ENCODE results near the gene FAM171A2. TPM values are rescaled to one million over a fixed set of nuclear protein-coding genes. Genes with fewer than 3 reads are reported as not detected.
A peak's percentile ranks its signal among the peaks of the same experiment; 100 is the strongest.

The FAM171A2 gene
- polyA plus RNA-seq, 2 of the 4 experiments (the other 2 are of a cell fraction): 1.8 to 3.9 TPM

- TF ChIP-seq MAX (IDR thresholded peaks at IDR 0.05) (peak; percentile 58; the same call in 1 of the 2 replicates), JUN (IDR thresholded peaks at IDR 0.05) (no peak)
- Histone ChIP-seq H3K9me3 (no peaks in the 10 kb centered on the region), H3K4me2 (peak overlapping the region; percentile 96), H3K4me3 (peak overlapping the region; percentile 47), H3K4me1 (peaks cover 15% of the 10 kb centered on the region), H3K27ac (peak overlapping the region in 1 of 2 experiments; percentile 70; a peak in 3 of 6 replicates)
- ATAC-seq (peak; percentile 62 to 88), FAIRE-seq (no peak), DNase-seq (ENCODE audit: low read depth in 1 of 2, low spot score in 1 of 2) (peak; percentile 65 to 88)
- WGBS (ENCODE audit: missing lambda C conversion rate): 25% methylated on average over 21 of the region's 26 CpGs
- CTCF ChIA-PET: interaction anchor here (0.6 to 1.6 kb wide), 4 partner anchors 10 to 98 kb away, joined by 3 to 6 read pairs (median 4); no protein-coding TSS in a partner anchor
- POLR2A ChIA-PET: interaction anchor here (1.0 kb wide), 1 partner anchor 86 kb away, joined by 3 read pairs; no protein-coding TSS in a partner anchor
These were observed 56.1 kb downstream of the FAM171A2 start for GRCh38 chr17:44307387-44308186.

DNA sequence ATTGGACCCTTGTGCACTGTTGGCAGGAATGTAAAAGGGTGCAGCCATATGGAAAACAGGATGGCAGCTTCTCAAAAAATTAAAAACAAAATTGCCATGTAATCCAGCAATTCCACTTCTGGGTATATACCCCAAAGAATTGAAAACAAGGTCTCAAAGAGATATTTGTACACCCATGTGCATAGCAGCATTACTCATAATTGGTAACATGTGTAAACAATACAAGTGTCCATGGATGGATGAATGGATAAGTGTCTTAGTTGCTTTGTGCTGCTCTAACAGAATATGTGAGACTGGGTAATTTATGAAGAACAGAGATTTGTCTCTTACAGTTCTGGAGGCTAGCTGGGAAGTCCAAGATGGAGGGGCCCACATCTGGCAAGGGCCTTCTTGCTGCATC lies 59.0 kb downstream of the FAM171A2 start:
- DNase-seq (ENCODE audit: low read depth in 1 of 2, low spot score in 1 of 2) (no peak), FAIRE-seq (no peak), ATAC-seq (no peak)
- no peak overlapping the region for H3K4me2 ChIP-seq
- CTCF ChIA-PET: interaction anchor here (0.6 to 1.8 kb wide), 7 partner anchors 11 to 320 kb away, joined by 3 to 6 read pairs (median 4); no protein-coding TSS in a partner anchor
- H3K27ac ChIP-seq: no peak overlapping the region
- no peak overlapping the region for H3K4me3 ChIP-seq
- peaks cover 15% of the 10 kb centered on the region for H3K4me1 ChIP-seq
- TF ChIP-seq MYC (IDR thresholded peaks at IDR 0.05; ENCODE audit: borderline replicate concordance, low read length) (no peak), EHF (CRISPR knock-in tag; IDR thresholded peaks at IDR 0.05) (no peak), SREBF2 (IDR thresholded peaks at IDR 0.05) (no peak), CEBPB (IDR thresholded peaks at IDR 0.05) (no peak), CBX8 (IDR thresholded peaks at IDR 0.05) (no peak), RFX5 (IDR thresholded peaks at IDR 0.05) (no peak), ZNF302 (CRISPR knock-in tag; IDR thresholded peaks at IDR 0.05) (no peak), EHMT2 (IDR thresholded peaks at IDR 0.05; ENCODE audit: low read depth) (no peak), HDAC2 (IDR thresholded peaks at IDR 0.05) (no peak), KDM5A (IDR thresholded peaks at IDR 0.05) (no peak), BHLHE40 (IDR thresholded peaks at IDR 0.05; ENCODE audit: low read depth, low read length) (no peak)
- H3K9me3 ChIP-seq: no peaks in the 10 kb centered on the region
- POLR2A ChIA-PET: no interaction called here

Small RNA genes within 50 kb of the gene (small RNA-seq; reads per million reads assigned to genes)
- gene RF00012 (0 reads per million in 6 experiments), gene RN7SL258P (0 reads per million in 6 experiments), gene RNU6-453P (0 to 1.0 (median 0) reads per million in 6 experiments)

Other genes starting within 250 kb of the FAM171A2 start
- gene HDAC5, start 240.2 kb downstream of the FAM171A2 start, polyA plus RNA-seq (2011; rRNA removed): 3.1 and 5.7 TPM in 2 replicates
- 3.2 to 7.1 TPM (median 4.5 TPM) in 3 replicates for gene HDAC5, start 240.2 kb downstream of the FAM171A2 start, polyA plus RNA-seq (2017; fragmentation: RNase III; extraction: RNeasy Plus Mini Kit Qiagen cat#74134 plus additional on column Dnase treatment)
- 5.4 and 5.6 TPM in 2 replicates for gene HROB, start 221.9 kb downstream of the FAM171A2 start, polyA plus RNA-seq (2011; rRNA removed)
- 6.0 to 7.1 TPM (median 6.8 TPM) in 3 replicates for gene HROB, start 221.9 kb downstream of the FAM171A2 start, polyA plus RNA-seq (2017; fragmentation: RNase III; extraction: RNeasy Plus Mini Kit Qiagen cat#74134 plus additional on column Dnase treatment)
- 0.05 TPM in 1 of 2 replicates, not detected in the other for gene ASB16, start 193.1 kb downstream of the FAM171A2 start, polyA plus RNA-seq (2011; rRNA removed)
- gene ASB16, start 193.1 kb downstream of the FAM171A2 start, polyA plus RNA-seq (2017; fragmentation: RNase III; extraction: RNeasy Plus Mini Kit Qiagen cat#74134 plus additional on column Dnase treatment): 0.12 to 0.16 TPM (median 0.15 TPM) in 3 replicates
- 36.2 and 43.3 TPM in 2 replicates for gene TMUB2, start 176.9 kb downstream of the FAM171A2 start, polyA plus RNA-seq (2011; rRNA removed)
- 37.6 to 44.4 TPM (median 42.0 TPM) in 3 replicates for gene TMUB2, start 176.9 kb downstream of the FAM171A2 start, polyA plus RNA-seq (2017; fragmentation: RNase III; extraction: RNeasy Plus Mini Kit Qiagen cat#74134 plus additional on column Dnase treatment)
- gene ATXN7L3, start 164.0 kb downstream of the FAM171A2 start, polyA plus RNA-seq (2011; rRNA removed): 65.7 and 72.7 TPM in 2 replicates
- gene ATXN7L3, start 164.0 kb downstream of the FAM171A2 start, polyA plus RNA-seq (2017; fragmentation: RNase III; extraction: RNeasy Plus Mini Kit Qiagen cat#74134 plus additional on column Dnase treatment): 54.0 to 66.2 TPM (median 60.5 TPM) in 3 replicates
- 39.8 and 44.0 TPM in 2 replicates for gene UBTF, start 144.2 kb downstream of the FAM171A2 start, polyA plus RNA-seq (2011; rRNA removed)
- gene UBTF, start 144.2 kb downstream of the FAM171A2 start, polyA plus RNA-seq (2017; fragmentation: RNase III; extraction: RNeasy Plus Mini Kit Qiagen cat#74134 plus additional on column Dnase treatment): 75.0 to 76.2 TPM (median 75.5 TPM) in 3 replicates
- gene SLC4A1, start 95.7 kb downstream of the FAM171A2 start, polyA plus RNA-seq (2011; rRNA removed): 0.03 TPM in 1 of 2 replicates, not detected in the other
- not detected in 3 replicates for gene SLC4A1, start 95.7 kb downstream of the FAM171A2 start, polyA plus RNA-seq (2017; fragmentation: RNase III; extraction: RNeasy Plus Mini Kit Qiagen cat#74134 plus additional on column Dnase treatment)
- gene RUNDC3A, start 55.3 kb downstream of the FAM171A2 start, polyA plus RNA-seq (2011; rRNA removed): 0.45 and 0.57 TPM in 2 replicates
- 0.21 to 0.48 TPM (median 0.22 TPM) in 3 replicates for gene RUNDC3A, start 55.3 kb downstream of the FAM171A2 start, polyA plus RNA-seq (2017; fragmentation: RNase III; extraction: RNeasy Plus Mini Kit Qiagen cat#74134 plus additional on column Dnase treatment)
- gene SLC25A39, start 39.0 kb downstream of the FAM171A2 start, polyA plus RNA-seq (2011; rRNA removed): 80.9 and 90.1 TPM in 2 replicates
- 147 to 154 TPM (median 150 TPM) in 3 replicates for gene SLC25A39, start 39.0 kb downstream of the FAM171A2 start, polyA plus RNA-seq (2017; fragmentation: RNase III; extraction: RNeasy Plus Mini Kit Qiagen cat#74134 plus additional on column Dnase treatment)
- gene GRN, start 18.6 kb downstream of the FAM171A2 start, polyA plus RNA-seq (2011; rRNA removed): 111 and 147 TPM in 2 replicates
- gene GRN, start 18.6 kb downstream of the FAM171A2 start, polyA plus RNA-seq (2017; fragmentation: RNase III; extraction: RNeasy Plus Mini Kit Qiagen cat#74134 plus additional on column Dnase treatment): 146 to 198 TPM (median 197 TPM) in 3 replicates
- 1.3 TPM in 2 replicates for gene ITGA2B, start 25.8 kb upstream of the FAM171A2 start, polyA plus RNA-seq (2011; rRNA removed)
- 2.2 to 4.4 TPM (median 4.1 TPM) in 3 replicates for gene ITGA2B, start 25.8 kb upstream of the FAM171A2 start, polyA plus RNA-seq (2017; fragmentation: RNase III; extraction: RNeasy Plus Mini Kit Qiagen cat#74134 plus additional on column Dnase treatment)
- 24.9 and 27.3 TPM in 2 replicates for gene GPATCH8, start 139.6 kb upstream of the FAM171A2 start, polyA plus RNA-seq (2011; rRNA removed)
- gene GPATCH8, start 139.6 kb upstream of the FAM171A2 start, polyA plus RNA-seq (2017; fragmentation: RNase III; extraction: RNeasy Plus Mini Kit Qiagen cat#74134 plus additional on column Dnase treatment): 20.6 to 21.7 TPM (median 21.7 TPM) in 3 replicates
- 25.8 and 26.9 TPM in 2 replicates for gene FZD2, start 193.6 kb upstream of the FAM171A2 start, polyA plus RNA-seq (2011; rRNA removed)
- gene FZD2, start 193.6 kb upstream of the FAM171A2 start, polyA plus RNA-seq (2017; fragmentation: RNase III; extraction: RNeasy Plus Mini Kit Qiagen cat#74134 plus additional on column Dnase treatment): 42.0 to 62.4 TPM (median 54.9 TPM) in 3 replicates